ENCODE results near the gene RBMS3.

Gene RBMS3

GRCh38 chr3:29370476-29371420 is 89.9 kb downstream of the RBMS3 start:
- Histone ChIP-seq H3K4me1 (ENCODE audit: control insufficient read depth in 1 of 2, insufficient read depth in 2 of 2, low read length in 2 of 2) (peaks cover 0 to 20% of the 10 kb centered on the region in 2 donors), H3K36me3 (ENCODE audit: control insufficient read depth in 1 of 2, insufficient read depth in 2 of 2, low read length in 2 of 2) (no peaks in the 10 kb centered on the region), H3K27ac (ENCODE audit: low read length) (no peak overlapping the region), H3K9me3 (ENCODE audit: control insufficient read depth in 1 of 2, low read length in 2 of 2) (no peaks in the 10 kb centered on the region), H3K27me3 (ENCODE audit: low read depth, low read length) (no peaks in the 10 kb centered on the region), H3K4me3 (ENCODE audit: low read depth in 1 of 2, low read length in 2 of 2) (no peak overlapping the region)

- H3K36me3 ChIP-seq (ENCODE audit: control insufficient read depth in 1 of 2, insufficient read depth in 2 of 2, low read length in 2 of 2) = no peaks in the 10 kb centered on the region
Observed at GRCh38 chr3:29373131-29373680, 92.3 kb downstream of the RBMS3 start.

GRCh38 chr3:29374226-29374625 is 93.4 kb downstream of the RBMS3 start:
- H3K4me1 ChIP-seq (ENCODE audit: control insufficient read depth in 1 of 2, insufficient read depth in 2 of 2, low read length in 2 of 2) = peaks cover 0 to 20% of the 10 kb centered on the region in 2 donors
- no peak overlapping the region for H3K4me3 ChIP-seq (ENCODE audit: low read depth in 1 of 2, low read length in 2 of 2)
- no peaks in the 10 kb centered on the region for H3K36me3 ChIP-seq (ENCODE audit: control insufficient read depth in 1 of 2, insufficient read depth in 2 of 2, low read length in 2 of 2)
- no peaks in the 10 kb centered on the region for H3K27me3 ChIP-seq (ENCODE audit: low read depth, low read length)
- H3K27ac ChIP-seq (ENCODE audit: low read length) = no peak overlapping the region
- H3K9me3 ChIP-seq (ENCODE audit: control insufficient read depth in 1 of 2, low read length in 2 of 2) = no peaks in the 10 kb centered on the region

More at GRCh38 chr3:29373131-29373680, 92.3 kb downstream of the RBMS3 start:
- Histone ChIP-seq H3K27me3 (ENCODE audit: low read depth, low read length) (no peaks in the 10 kb centered on the region), H3K4me1 (ENCODE audit: control insufficient read depth in 1 of 2, insufficient read depth in 2 of 2, low read length in 2 of 2) (peaks cover 0 to 20% of the 10 kb centered on the region in 2 donors), H3K27ac (ENCODE audit: low read length) (no peak overlapping the region), H3K9me3 (ENCODE audit: control insufficient read depth in 1 of 2, low read length in 2 of 2) (no peaks in the 10 kb centered on the region), H3K4me3 (ENCODE audit: low read depth in 1 of 2, low read length in 2 of 2) (no peak overlapping the region)

GRCh38 chr3:29379097-29379496 is 98.2 kb downstream of the RBMS3 start:
- Histone ChIP-seq H3K4me3 (ENCODE audit: low read depth in 1 of 2, low read length in 2 of 2) (no peak overlapping the region), H3K36me3 (ENCODE audit: control insufficient read depth in 1 of 2, insufficient read depth in 2 of 2, low read length in 2 of 2) (no peaks in the 10 kb centered on the region), H3K4me1 (ENCODE audit: control insufficient read depth in 1 of 2, insufficient read depth in 2 of 2, low read length in 2 of 2) (peaks cover 0 to 11% of the 10 kb centered on the region in 2 donors), H3K27me3 (ENCODE audit: low read depth, low read length) (no peaks in the 10 kb centered on the region), H3K27ac (ENCODE audit: low read length) (no peak overlapping the region), H3K9me3 (ENCODE audit: control insufficient read depth in 1 of 2, low read length in 2 of 2) (no peaks in the 10 kb centered on the region)

GRCh38 chr3:29381595-29381994 is 100.7 kb downstream of the RBMS3 start:
- Histone ChIP-seq H3K36me3 (ENCODE audit: control insufficient read depth in 1 of 2, insufficient read depth in 2 of 2, low read length in 2 of 2) (no peaks in the 10 kb centered on the region), H3K27me3 (ENCODE audit: low read depth, low read length) (no peaks in the 10 kb centered on the region), H3K27ac (ENCODE audit: low read length) (peak overlapping the region; percentile 25), H3K4me1 (ENCODE audit: control insufficient read depth in 1 of 2, insufficient read depth in 2 of 2, low read length in 2 of 2) (peaks cover 3 to 11% of the 10 kb centered on the region in 2 donors), H3K9me3 (ENCODE audit: control insufficient read depth in 1 of 2, low read length in 2 of 2) (no peaks in the 10 kb centered on the region), H3K4me3 (ENCODE audit: low read depth in 1 of 2, low read length in 2 of 2) (no peak overlapping the region)

- Histone ChIP-seq H3K27ac (ENCODE audit: low read length) (no peak overlapping the region), H3K9me3 (ENCODE audit: control insufficient read depth in 1 of 2, low read length in 2 of 2) (no peaks in the 10 kb centered on the region), H3K36me3 (ENCODE audit: control insufficient read depth in 1 of 2, insufficient read depth in 2 of 2, low read length in 2 of 2) (no peaks in the 10 kb centered on the region), H3K4me1 (ENCODE audit: control insufficient read depth in 1 of 2, insufficient read depth in 2 of 2, low read length in 2 of 2) (peaks cover 3 to 11% of the 10 kb centered on the region in 2 donors), H3K27me3 (ENCODE audit: low read depth, low read length) (no peaks in the 10 kb centered on the region), H3K4me3 (ENCODE audit: low read depth in 1 of 2, low read length in 2 of 2) (no peak overlapping the region)
Observed at GRCh38 chr3:29382409-29382808, 101.5 kb downstream of the RBMS3 start.

- Histone ChIP-seq H3K27me3 (ENCODE audit: low read depth, low read length) (no peaks in the 10 kb centered on the region), H3K9me3 (ENCODE audit: control insufficient read depth in 1 of 2, low read length in 2 of 2) (no peaks in the 10 kb centered on the region), H3K4me3 (ENCODE audit: low read depth in 1 of 2, low read length in 2 of 2) (no peak overlapping the region), H3K36me3 (ENCODE audit: control insufficient read depth in 1 of 2, insufficient read depth in 2 of 2, low read length in 2 of 2) (no peaks in the 10 kb centered on the region), H3K4me1 (ENCODE audit: control insufficient read depth in 1 of 2, insufficient read depth in 2 of 2, low read length in 2 of 2) (peaks cover 3 to 11% of the 10 kb centered on the region in 2 donors), H3K27ac (ENCODE audit: low read length) (no peak overlapping the region)
Observed at GRCh38 chr3:29382845-29383244, 102.0 kb downstream of the RBMS3 start.

DNA sequence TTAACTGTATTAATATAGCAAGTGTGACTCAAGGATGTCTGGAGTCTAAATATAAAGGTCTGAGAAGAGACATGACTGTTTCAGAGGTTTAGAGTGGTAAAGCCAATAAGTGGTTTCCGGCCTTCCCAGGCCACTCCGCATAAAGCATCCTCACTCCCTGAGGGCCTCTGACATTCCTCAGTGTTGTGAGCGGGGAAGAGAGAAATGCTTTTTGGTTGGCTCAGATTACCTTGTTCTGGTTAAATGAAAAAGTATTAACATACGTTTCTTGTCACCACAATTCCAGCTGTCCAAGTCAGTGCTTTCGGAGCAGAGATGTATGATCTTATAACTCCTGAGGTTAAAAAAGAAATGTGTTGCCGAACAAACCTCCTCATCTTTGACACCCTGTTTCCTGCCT is 103.8 kb downstream of the RBMS3 start:
- peaks cover 3 to 11% of the 10 kb centered on the region in 2 donors for H3K4me1 ChIP-seq (ENCODE audit: control insufficient read depth in 1 of 2, insufficient read depth in 2 of 2, low read length in 2 of 2)
- H3K36me3 ChIP-seq (ENCODE audit: control insufficient read depth in 1 of 2, insufficient read depth in 2 of 2, low read length in 2 of 2) = no peaks in the 10 kb centered on the region
- no peaks in the 10 kb centered on the region for H3K27me3 ChIP-seq (ENCODE audit: low read depth, low read length)
- H3K4me3 ChIP-seq (ENCODE audit: low read depth in 1 of 2, low read length in 2 of 2) = no peak overlapping the region
- no peaks in the 10 kb centered on the region for H3K9me3 ChIP-seq (ENCODE audit: control insufficient read depth in 1 of 2, low read length in 2 of 2)
- peak overlapping the region; percentile 19 for H3K27ac ChIP-seq (ENCODE audit: low read length)

DNA sequence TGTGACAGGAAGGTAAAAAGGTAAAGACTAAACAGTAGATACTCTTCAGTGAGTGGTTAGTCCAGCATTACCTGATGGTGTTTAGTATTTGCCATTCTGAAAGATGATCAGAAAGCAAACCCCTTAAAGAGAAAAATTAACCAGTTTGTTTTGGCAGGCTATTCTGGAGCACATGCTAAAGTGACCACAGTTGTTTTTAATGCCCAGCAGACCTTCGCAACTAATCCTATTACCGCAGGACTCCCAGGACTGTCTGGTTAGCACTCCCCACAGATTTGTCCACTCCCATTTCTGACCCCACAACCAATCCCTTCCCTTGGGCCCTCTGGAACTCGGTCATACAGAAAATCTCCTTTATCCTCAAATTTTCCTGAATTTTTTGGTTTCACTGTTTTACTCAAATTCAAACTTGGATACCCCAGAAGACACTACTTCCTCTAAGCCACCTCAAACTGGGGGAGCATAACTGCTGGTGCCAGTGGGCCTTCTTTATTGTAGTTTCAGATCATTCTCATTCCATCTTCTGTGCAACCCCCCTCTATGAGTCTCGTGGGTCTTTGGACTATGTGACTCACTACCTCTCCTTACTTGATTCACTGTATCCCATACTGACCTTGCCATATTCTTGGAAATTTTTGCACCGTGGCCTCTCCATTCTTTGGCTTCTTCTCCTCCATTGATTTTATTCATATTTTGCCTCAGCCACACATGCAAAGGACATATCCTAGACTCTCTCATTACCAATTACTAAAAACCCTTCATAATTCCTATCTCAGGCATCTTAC is 104.4 kb downstream of the RBMS3 start:
- Histone ChIP-seq H3K27ac (ENCODE audit: low read length) (peak overlapping the region; percentile 19), H3K4me3 (ENCODE audit: low read depth in 1 of 2, low read length in 2 of 2) (no peak overlapping the region), H3K9me3 (ENCODE audit: control insufficient read depth in 1 of 2, low read length in 2 of 2) (no peaks in the 10 kb centered on the region), H3K4me1 (ENCODE audit: control insufficient read depth in 1 of 2, insufficient read depth in 2 of 2, low read length in 2 of 2) (peaks cover 3 to 11% of the 10 kb centered on the region in 2 donors), H3K27me3 (ENCODE audit: low read depth, low read length) (no peaks in the 10 kb centered on the region), H3K36me3 (ENCODE audit: control insufficient read depth in 1 of 2, insufficient read depth in 2 of 2, low read length in 2 of 2) (no peaks in the 10 kb centered on the region)

DNA sequence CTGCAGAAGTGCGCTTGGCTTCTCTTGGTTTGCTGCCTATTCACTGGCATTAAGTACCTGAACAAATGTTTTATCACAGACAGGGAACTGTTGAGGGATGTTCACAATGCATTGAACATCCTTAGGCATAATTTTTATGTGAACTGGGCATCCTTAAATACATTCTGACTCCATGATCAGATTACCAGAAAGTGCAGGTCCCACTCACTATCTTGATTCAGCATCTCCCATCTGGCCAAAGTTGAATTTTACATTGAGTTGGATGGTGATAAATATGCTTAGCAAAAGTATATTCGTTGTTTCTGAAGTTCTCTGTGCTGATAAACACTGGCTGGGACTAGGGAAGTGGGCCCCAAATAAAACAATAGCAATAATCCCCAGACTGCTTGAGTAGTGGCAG is 108.5 kb downstream of the RBMS3 start:
- Histone ChIP-seq H3K36me3 (ENCODE audit: control insufficient read depth in 1 of 2, insufficient read depth in 2 of 2, low read length in 2 of 2) (no peaks in the 10 kb centered on the region), H3K27me3 (ENCODE audit: low read depth, low read length) (no peaks in the 10 kb centered on the region), H3K27ac (ENCODE audit: low read length) (no peak overlapping the region), H3K9me3 (ENCODE audit: control insufficient read depth in 1 of 2, low read length in 2 of 2) (no peaks in the 10 kb centered on the region), H3K4me3 (ENCODE audit: low read depth in 1 of 2, low read length in 2 of 2) (no peak overlapping the region), H3K4me1 (ENCODE audit: control insufficient read depth in 1 of 2, insufficient read depth in 2 of 2, low read length in 2 of 2) (peaks cover 0 to 3% of the 10 kb centered on the region in 2 donors)
